Prostate gland (tissue), 2 donors: ENCODE measurements around the gene METTL25B. TPM values are rescaled to one million over a fixed set of nuclear protein-coding genes. Genes with fewer than 3 reads are reported as not detected.
A peak's percentile ranks its signal among the peaks of the same experiment; 100 is the strongest.

Source experiments
- DNase-seq: peaks from one replicate; pipeline ENCODE4 v3.0.0-alpha.2; 2019; ENCODE audit warnings: low spot score
- H3K27ac ChIP-seq, 2 donors: fragments of 200-600 bp; sonication (generic); 2 replicates each; pipeline ENCODE4 v1.5.1; 2017 to 2019
- H3K27me3 ChIP-seq: fragments of 200-600 bp; sonication (generic); replicated peaks from 2 replicates; pipeline ENCODE4 v1.5.1; 2019; ENCODE audit not compliant: insufficient read depth
- H3K36me3 ChIP-seq, 2 donors: fragments of 200-600 bp; sonication (generic); 1 replicate in 1 of 2; 2 replicates in 1 of 2; pipeline versions ENCODE4 v1.5.1 to v1.8.1; 2017 to 2019
- H3K4me1 ChIP-seq: fragments of 200-600 bp; sonication (generic); replicated peaks from 2 replicates; pipeline ENCODE4 v1.5.1; 2019
- H3K4me3 ChIP-seq, 2 donors: fragments of 200-600 bp; sonication (generic); 2 replicates each; pipeline ENCODE4 v1.5.1; 2017 to 2019
- H3K9me3 ChIP-seq: fragments of 200-600 bp; sonication (generic); 2 replicates; pipeline ENCODE4 v1.5.1; 2017
- POLR2A ChIP-seq: fragments of 450-650 bp; IDR thresholded peaks from one replicate; pipeline ENCODE4 v1.6.1; 2016; ENCODE audit warnings: antibody characterized with exemption, mild to moderate bottlenecking
- POLR2AphosphoS5 ChIP-seq: sonication (generic); formaldehyde crosslinking; IDR thresholded peaks from one replicate; pipeline ENCODE4 v1.6.1; 2017; ENCODE audit warnings: antibody characterized with exemption
- WGBS: methylation state at CpG from one replicate; pipeline ENCODE4 v1.1.5; 2018; 5-methylcytosine and 5-hydroxymethylcytosine counted together
- intact Hi-C: fragments of 100-400 bp; cut with DNase I; formaldehyde crosslinking; loops from one replicate; pipeline ENCODE4 v1.14.2; 2022
- total RNA-seq, 2 donors: library from RNA; depleted of rRNA; stranded (reverse); fragments of >200 nt; gene quantifications; one replicate each; pipeline ENCODE4 v1.1.0, GENCODE V29; 2016
- TF ChIP-seq, protein P1 (sequence below), 4 experiments: fragments of 200-600 bp in 2 of 4; fragments of 450-650 bp in 2 of 4; sonication (generic) in 2 of 4; IDR thresholded peaks; 1 replicate in 3 of 4; 2 replicates in 1 of 4; pipeline ENCODE4 v1.5.1; 2016 to 2019; ENCODE audit warnings: antibody characterized with exemption in 4 of 4, mild to moderate bottlenecking in 2 of 4, moderate library complexity in 2 of 4

Gene METTL25B
- total RNA-seq, 2 donors from 2014 or later: 62.0 to 69.5 TPM

GRCh38 chr1:156712626-156713025 lies 15.6 kb upstream of the METTL25B start:
- TF ChIP-seq POLR2A: no peak
- TF ChIP-seq, protein P1, sequence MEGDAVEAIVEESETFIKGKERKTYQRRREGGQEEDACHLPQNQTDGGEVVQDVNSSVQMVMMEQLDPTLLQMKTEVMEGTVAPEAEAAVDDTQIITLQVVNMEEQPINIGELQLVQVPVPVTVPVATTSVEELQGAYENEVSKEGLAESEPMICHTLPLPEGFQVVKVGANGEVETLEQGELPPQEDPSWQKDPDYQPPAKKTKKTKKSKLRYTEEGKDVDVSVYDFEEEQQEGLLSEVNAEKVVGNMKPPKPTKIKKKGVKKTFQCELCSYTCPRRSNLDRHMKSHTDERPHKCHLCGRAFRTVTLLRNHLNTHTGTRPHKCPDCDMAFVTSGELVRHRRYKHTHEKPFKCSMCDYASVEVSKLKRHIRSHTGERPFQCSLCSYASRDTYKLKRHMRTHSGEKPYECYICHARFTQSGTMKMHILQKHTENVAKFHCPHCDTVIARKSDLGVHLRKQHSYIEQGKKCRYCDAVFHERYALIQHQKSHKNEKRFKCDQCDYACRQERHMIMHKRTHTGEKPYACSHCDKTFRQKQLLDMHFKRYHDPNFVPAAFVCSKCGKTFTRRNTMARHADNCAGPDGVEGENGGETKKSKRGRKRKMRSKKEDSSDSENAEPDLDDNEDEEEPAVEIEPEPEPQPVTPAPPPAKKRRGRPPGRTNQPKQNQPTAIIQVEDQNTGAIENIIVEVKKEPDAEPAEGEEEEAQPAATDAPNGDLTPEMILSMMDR (IDR thresholded peaks at IDR 0.05): no peak
- TF ChIP-seq POLR2AphosphoS5: no peak

GRCh38 chr1:156714830-156715229 lies 13.4 kb upstream of the METTL25B start:
- H3K27ac ChIP-seq: no peak overlapping the region
- 92% methylated on average over 3 of the region's 3 CpGs for WGBS
- TF ChIP-seq, protein P1 (IDR thresholded peaks at IDR 0.05): no peak
- TF ChIP-seq POLR2A (no peak), POLR2AphosphoS5 (no peak)

More at GRCh38 chr1:156712626-156713025, 15.6 kb upstream of the METTL25B start:
- Histone ChIP-seq H3K27ac (peak overlapping the region in 1 of 2 donors; percentile 2), H3K27me3 (no peaks in the 10 kb centered on the region), H3K4me1 (peaks cover 2% of the 10 kb centered on the region), H3K36me3 (no peaks in the 10 kb centered on the region), H3K4me3 (no peak overlapping the region), H3K9me3 (no peaks in the 10 kb centered on the region)
- 24% methylated on average over 3 of the region's 3 CpGs for WGBS
- no peak for DNase-seq
- intact Hi-C loops: no loop called here

DNA sequence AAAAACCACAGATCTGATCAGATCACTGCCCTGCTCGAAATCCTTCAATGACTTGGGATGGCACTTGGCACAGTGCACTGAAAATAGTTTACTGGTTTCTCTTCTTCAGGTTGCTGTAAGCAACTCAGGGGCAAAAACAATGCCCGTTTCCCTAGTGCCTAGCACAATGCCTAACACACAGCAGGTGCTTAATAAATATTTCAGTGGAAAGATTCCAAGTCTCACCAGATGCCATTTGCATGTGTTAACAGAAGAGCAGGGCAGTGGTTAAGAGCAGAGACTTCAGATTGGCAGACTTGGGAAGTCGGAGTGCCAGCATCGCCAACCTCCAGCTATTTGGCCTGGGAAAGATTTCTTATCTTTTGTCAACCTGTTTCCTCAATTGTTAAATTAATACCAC lies 10.9 kb upstream of the METTL25B start:
- no peak for TF ChIP-seq POLR2A
- TF ChIP-seq, protein P1 (IDR thresholded peaks at IDR 0.05): no peak
- TF ChIP-seq POLR2AphosphoS5: no peak
- DNase-seq: no peak
- H3K27me3 ChIP-seq: no peaks in the 10 kb centered on the region
- intact Hi-C loops: no loop called here
- H3K27ac ChIP-seq: no peak overlapping the region
- no peaks in the 10 kb centered on the region for H3K36me3 ChIP-seq
- H3K4me3 ChIP-seq: no peak overlapping the region
- no peaks in the 10 kb centered on the region for H3K9me3 ChIP-seq
- 67% methylated on average over 4 of the region's 4 CpGs for WGBS
- no peaks in the 10 kb centered on the region for H3K4me1 ChIP-seq

More at GRCh38 chr1:156714830-156715229, 13.4 kb upstream of the METTL25B start:
- intact Hi-C loops: no loop called here
- no peak for DNase-seq
- Histone ChIP-seq H3K27me3 (no peaks in the 10 kb centered on the region), H3K36me3 (no peaks in the 10 kb centered on the region), H3K4me1 (no peaks in the 10 kb centered on the region), H3K9me3 (no peaks in the 10 kb centered on the region), H3K4me3 (no peak overlapping the region)

GRCh38 chr1:156721131-156721530 lies 7.1 kb upstream of the METTL25B start:
- H3K27me3 ChIP-seq: no peaks in the 10 kb centered on the region
- H3K9me3 ChIP-seq: no peaks in the 10 kb centered on the region
- H3K4me1 ChIP-seq: peaks cover 13% of the 10 kb centered on the region
- WGBS: 60% methylated on average over 2 of the region's 2 CpGs
- intact Hi-C loops: no loop called here
- H3K36me3 ChIP-seq: peaks cover 0 to 8% of the 10 kb centered on the region in 2 donors
- H3K27ac ChIP-seq: no peak overlapping the region
- DNase-seq: no peak
- H3K4me3 ChIP-seq: no peak overlapping the region
- TF ChIP-seq POLR2AphosphoS5 (no peak), POLR2A (no peak)
- TF ChIP-seq, protein P1 (IDR thresholded peaks at IDR 0.05): no peak

DNA sequence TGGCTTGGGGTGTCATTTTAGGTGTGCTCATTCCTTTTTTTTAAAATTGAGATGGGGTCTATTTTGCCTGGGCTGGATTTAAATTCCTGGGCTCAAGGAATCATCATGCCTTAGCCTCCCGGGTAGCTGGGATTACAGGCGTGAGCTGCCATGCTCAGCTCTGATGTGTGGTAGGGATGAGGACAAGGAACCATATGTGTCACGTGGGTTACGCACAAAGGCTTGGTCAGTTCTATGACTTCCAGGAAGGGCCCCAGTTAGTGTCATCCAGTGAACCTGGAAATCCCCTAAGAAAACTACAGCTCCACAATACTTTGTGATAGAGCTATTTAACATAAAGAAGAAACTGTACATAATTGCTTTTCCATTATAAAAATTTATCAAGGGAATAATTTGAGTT lies 6.7 kb upstream of the METTL25B start:
- no peaks in the 10 kb centered on the region for H3K9me3 ChIP-seq
- H3K4me3 ChIP-seq: no peak overlapping the region
- H3K36me3 ChIP-seq: peaks cover 0 to 8% of the 10 kb centered on the region in 2 donors
- no peaks in the 10 kb centered on the region for H3K27me3 ChIP-seq
- TF ChIP-seq, protein P1 (IDR thresholded peaks at IDR 0.05): no peak
- TF ChIP-seq POLR2AphosphoS5 (no peak), POLR2A (no peak)
- WGBS: 83% methylated on average over 4 of the region's 4 CpGs
- no peak overlapping the region for H3K27ac ChIP-seq
- intact Hi-C loops: no loop called here
- peaks cover 17% of the 10 kb centered on the region for H3K4me1 ChIP-seq
- DNase-seq: no peak
